Measurements from ENCODE around the gene ZNF511. TPM values are rescaled to one million over a fixed set of nuclear protein-coding genes. Genes with fewer than 3 reads are reported as not detected.

Gene ZNF511
- total RNA-seq, 1 experiment from 2014 or later, result 89.4 TPM

GRCh38 chr10:133271521-133272300, 37.0 kb upstream of the ZNF511 start:
- Histone ChIP-seq H3T11ph (ENCODE audit: low read length) (no peak overlapping the region), H2BK15ac (ENCODE audit: low read depth, low read length) (no peak overlapping the region), H2AK5ac (ENCODE audit: insufficient read length, low read length) (no peak overlapping the region), H4K20me1 (ENCODE audit: control insufficient read depth, insufficient read depth, insufficient read length) (no peaks in the 10 kb centered on the region), H4K5ac (ENCODE audit: insufficient read length, low read depth, low read length) (no peak overlapping the region), H3K23me2 (ENCODE audit: insufficient read length, low read depth, low read length, poor library complexity, severe bottlenecking) (peaks cover 6% of the 10 kb centered on the region), H3K27me3 (ENCODE audit: insufficient read depth, low read length) (no peaks in the 10 kb centered on the region; the same call in 1 of the 2 replicates), H2AFZ (ENCODE audit: low read length) (no peak overlapping the region), H3K4ac (ENCODE audit: low read depth, low read length) (no peak overlapping the region), H3K27ac (ENCODE audit: insufficient read length, low read depth, low read length) (no peak overlapping the region), H2BK12ac (ENCODE audit: insufficient read length, low read depth, low read length) (no peak overlapping the region), H3K79me2 (ENCODE audit: insufficient read depth, low read length) (no peaks in the 10 kb centered on the region), H3K79me1 (ENCODE audit: insufficient read depth, low read depth, low read length, poor library complexity, severe bottlenecking) (no peaks in the 10 kb centered on the region), H2BK20ac (ENCODE audit: low read depth, low read length, poor library complexity, severe bottlenecking) (no peak overlapping the region), H3K9ac (ENCODE audit: extremely low read depth, insufficient read length, low read length) (no peak overlapping the region), H3K4me1 (ENCODE audit: insufficient read depth, low read length) (no peaks in the 10 kb centered on the region), H4K91ac (ENCODE audit: insufficient read length, low read depth, low read length) (no peak overlapping the region), H3K4me2 (ENCODE audit: insufficient read depth, insufficient read length, low read length) (no peak overlapping the region), H2BK120ac (ENCODE audit: low read depth, low read length, poor library complexity, severe bottlenecking) (no peak overlapping the region), H3K9me3 (ENCODE audit: control insufficient read depth, low read depth, low read length) (no peaks in the 10 kb centered on the region), H3K18ac (ENCODE audit: insufficient read length, low read depth, low read length) (no peak overlapping the region), H3K56ac (ENCODE audit: insufficient read length, low read depth, low read length) (no peak overlapping the region), H3K14ac (ENCODE audit: insufficient read depth, low read length) (no peak overlapping the region; the same call in 1 of the 2 replicates), H4K8ac (replicated peaks; ENCODE audit: insufficient read length, low read depth, low read length) (no peak overlapping the region), H3K23ac (ENCODE audit: insufficient read length, low read depth, low read length) (no peak overlapping the region), H2BK5ac (ENCODE audit: insufficient read length, low read length) (no peak overlapping the region)
- Mint-ChIP-seq H3K27ac (no peak overlapping the region), H3K36me3 (ENCODE audit: insufficient read depth in 1 of 3, low read depth in 3 of 3) (no peaks in the 10 kb centered on the region), H3K4me1 (peaks cover 0 to 7% of the 10 kb centered on the region in 2 experiments; a peak in 3 of 4 replicates), H3K4me3 (no peak overlapping the region), H3K9me3 (no peaks in the 10 kb centered on the region), H3K27me3 (ENCODE audit: low read depth) (peaks cover 11% of the 10 kb centered on the region)
- DNase-seq, result no peak
- TF ChIP-seq CTCF (conservative IDR thresholded peaks at IDR 0.05), result no peak
- no CpG with 5 or more reads among the region's 35 CpGs for WGBS (ENCODE audit: extremely low coverage, insufficient read length, low lambda C conversion rate)
